ENCODE measurements around the gene TCF4.

TCF4 gene

DNA sequence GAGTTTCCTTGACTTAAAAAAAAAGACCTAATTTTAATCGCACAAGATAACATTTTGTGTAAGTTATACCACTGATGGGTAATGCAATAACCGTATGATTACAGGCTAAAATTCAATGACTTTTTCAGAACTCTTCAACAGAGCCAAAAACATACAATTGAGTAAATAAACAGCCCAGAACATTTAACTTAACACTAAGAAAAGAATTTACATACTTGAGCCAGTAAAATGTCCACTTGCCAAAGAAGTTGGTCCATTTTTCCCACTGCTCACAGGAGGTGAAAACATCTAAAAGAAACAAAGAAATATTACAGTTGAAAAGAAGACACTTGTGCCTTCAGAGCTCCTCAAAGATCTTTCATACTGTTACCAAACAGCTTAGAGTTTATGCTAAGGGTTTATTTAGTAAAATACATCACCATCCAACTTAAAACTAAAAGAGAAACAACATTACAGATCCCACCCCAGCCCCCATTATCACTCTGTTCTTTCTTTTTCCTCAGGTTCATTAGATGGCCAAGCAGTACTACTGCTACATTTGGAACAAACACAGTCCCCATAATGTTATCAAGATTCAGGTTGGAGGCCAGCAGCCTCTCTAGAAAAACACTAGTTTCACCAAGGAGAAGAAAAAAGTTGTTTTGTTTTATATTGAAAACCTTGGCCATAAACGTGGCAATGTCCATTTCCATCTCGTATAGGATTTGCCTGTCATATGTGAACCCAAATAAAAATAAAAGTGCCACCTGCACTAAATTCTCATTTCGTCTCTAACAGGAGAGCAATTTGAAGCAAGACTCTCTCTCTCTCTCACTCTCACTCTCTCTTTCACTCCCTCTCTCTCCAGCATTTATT is 2.7 kb downstream of the TCF4 start:
- no peak for DNase-seq

DNA sequence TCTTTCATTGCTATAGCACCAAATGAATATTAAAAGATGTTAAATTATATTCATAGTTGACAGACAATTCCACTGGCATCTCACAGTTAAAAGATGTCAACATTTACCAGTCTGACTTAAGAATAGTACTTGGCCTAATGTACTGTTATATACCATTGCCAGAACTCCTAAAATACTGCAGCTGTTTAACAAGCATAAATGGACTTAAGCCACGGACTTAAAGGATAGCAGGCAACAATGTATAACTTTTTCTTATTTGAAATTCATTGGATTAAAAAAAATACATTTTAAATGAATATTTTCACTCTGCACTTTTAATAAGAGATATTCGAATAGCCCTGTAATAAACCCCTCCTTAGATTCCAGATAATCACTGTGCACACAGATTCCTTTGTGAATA is 3.8 kb downstream of the TCF4 start:
- no peak for DNase-seq

DNA sequence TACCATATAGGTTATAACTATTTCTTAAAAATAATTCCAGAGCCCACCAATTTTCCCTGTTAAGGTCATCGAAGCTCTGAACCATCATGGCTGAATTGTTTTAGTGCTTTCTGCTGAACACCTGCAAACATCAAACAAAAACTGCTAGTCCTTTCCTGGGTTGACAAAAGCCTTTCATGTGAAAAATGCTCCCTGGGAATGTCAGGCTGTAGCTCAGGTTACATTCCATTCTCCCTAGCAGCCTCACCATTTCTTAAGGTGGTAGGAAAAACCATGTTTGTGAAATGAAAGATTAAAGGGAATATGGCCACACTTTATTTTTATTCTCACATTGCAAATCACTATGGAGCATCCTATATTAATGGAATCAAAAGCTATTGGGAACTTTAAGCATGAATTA is 5.7 kb downstream of the TCF4 start:
- DNase-seq = no peak

DNA sequence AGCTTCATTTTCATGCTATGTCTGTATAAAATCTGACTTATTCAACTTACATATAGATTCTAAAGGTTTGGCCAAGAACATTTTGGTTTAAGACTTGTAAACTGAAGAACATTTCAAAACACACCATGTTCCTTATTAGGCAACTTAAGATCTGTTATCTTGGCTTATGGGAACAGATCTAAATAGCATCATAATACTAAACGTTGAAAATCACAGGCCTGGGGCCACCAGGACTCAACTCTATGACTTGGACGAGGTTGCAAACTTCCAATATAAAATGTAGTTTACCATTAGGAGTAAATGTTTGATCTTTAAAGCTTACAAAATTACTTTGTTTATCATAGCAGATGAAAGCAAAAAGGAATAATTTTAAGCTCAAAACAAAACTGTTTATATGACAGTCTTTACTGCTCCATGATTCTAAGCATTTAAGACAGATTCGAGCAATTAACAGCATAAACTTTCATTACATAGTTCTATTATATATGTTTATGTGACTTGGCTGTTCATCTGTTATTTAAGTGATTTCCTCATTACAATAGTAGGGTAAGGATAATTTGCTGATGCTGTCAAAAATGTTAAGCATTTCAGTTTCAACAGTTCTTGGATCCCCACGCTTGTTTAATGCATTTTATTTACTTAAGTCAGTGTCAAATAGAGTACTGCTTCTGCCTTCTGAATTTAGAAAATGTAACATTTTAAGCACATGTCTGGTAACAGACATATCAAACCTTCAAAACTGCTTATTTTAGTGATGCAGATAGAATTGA is 8.3 kb downstream of the TCF4 start:
- DNase-seq = no peak

DNA sequence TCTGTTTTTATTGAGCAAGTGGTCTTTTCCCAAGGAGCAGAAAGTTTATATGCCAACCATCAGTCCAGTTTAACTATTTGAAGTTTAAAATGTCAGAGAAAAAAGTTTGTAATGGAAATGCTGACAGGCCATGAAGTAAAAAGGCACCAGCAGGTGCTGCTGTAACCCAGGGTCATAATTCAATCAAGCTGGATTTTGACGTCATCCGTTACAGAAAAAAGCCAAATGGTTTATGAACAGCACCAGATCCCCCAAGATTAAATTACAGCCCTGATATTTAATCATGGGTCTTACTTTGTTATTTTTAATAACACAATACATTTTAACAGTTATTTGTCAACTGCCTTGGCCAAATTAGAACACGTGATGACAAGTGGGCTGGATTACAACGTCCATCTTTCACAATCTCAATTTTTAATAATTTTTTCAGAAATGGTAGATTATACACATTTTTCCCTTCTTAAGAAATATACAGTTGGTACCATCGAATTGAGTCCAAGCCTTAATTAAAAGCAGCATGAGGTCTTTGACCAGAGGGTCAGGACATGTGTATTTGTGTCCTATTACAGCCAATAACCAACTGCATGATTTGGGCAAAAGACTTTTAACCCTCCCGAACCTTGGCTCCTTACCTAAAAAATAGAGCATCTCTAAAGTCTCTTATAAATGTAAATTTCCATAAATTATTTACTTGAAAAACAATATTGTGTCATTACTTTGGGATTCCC is 10.0 kb downstream of the TCF4 start:
- DNase-seq = no peak

DNA sequence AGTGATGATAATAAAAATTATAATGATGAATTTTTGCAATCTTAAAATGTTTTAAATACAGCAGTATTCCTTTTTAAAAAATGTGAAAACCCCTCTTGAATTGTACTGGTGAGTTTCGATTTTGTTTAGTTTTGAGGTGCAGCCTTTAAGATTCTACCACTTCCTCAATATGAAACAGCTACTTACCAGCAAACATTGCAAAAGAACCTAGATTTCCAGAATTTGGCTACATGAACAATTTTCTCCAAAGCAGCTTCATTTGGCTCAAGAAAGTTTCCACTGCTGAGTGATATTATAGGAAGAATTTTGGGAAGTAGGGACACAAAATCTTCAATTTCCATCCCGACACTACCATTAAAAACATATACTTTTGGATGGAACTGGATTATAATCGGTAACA is 12.0 kb downstream of the TCF4 start:
- no peak for DNase-seq

DNA sequence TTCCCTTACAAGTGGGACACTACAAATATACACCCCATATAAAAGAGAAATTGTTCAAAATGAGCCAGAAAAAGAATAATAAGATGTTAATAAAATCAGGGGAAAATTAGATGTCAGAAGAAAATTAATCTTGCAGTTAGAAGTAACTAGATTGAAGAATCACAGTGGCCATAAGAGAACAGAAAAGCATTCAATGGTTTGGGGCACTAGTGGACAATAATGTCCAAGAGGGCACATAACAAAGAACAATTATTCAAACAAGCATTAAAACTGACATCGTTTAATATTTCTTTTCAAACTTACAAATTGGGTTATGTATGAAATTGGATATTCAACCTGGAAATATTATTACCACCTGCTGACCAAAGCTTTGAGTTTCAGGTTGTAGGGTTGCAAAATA is 12.9 kb downstream of the TCF4 start:
- no peak for DNase-seq

DNA sequence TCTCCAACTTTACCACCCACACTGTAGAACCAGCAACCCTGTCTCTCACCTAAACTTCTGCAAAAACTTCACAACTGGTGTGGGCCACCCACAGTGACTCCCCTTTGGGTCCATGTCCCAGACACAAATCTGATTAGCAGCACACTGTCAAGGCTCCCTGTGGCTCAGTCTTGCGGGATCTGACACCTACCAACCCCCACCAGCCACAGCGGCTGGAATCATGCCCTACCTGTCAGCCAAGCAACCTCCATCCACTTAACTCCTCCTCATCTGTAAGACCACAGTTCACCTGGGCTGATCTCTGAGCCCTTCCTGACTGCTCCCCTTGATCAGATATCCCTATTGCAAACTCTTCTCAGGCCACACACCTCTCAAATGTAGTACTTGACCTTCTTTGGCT is 14.6 kb downstream of the TCF4 start:
- DNase-seq = no peak

DNA sequence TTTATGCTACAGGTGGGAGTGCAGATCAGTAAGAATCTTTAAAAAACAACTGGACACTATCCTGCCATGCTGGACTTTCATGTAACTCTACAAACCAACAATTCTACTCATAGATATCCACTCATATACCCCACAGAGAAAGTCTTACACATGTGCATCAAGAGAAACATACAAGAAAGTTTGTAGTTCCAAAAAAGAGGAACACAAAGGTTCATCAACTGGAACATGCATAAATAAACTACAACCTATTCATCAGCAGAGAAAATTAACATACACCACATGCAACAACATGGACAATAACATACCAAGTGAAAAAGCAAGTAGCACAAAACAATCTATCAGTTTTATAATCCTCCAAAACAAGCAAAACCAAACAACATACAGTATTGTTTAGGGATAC is 17.0 kb downstream of the TCF4 start:
- no peak for DNase-seq

DNA sequence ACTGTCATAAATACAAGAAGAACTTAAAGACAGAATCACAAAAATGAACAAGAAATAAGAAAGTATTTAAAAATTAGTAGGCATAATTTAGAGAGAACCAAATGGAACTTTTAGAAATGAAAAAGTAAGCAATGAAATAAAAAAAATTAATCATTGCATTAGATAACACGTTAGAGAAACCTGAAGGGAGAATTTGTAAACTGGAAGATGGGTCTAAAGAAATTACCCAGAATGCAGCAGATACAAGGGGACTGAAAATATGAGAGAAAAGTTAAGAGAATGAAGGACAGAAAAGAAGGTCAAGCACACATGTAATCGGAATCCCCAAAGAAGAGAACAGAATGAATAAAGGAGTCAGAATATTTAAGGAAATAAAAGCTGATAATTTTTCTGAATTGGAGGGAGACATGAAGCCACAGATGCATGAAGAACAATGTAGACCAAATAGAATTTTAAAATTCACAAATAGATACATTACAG is 21.5 kb downstream of the TCF4 start:
- DNase-seq = no peak

DNA sequence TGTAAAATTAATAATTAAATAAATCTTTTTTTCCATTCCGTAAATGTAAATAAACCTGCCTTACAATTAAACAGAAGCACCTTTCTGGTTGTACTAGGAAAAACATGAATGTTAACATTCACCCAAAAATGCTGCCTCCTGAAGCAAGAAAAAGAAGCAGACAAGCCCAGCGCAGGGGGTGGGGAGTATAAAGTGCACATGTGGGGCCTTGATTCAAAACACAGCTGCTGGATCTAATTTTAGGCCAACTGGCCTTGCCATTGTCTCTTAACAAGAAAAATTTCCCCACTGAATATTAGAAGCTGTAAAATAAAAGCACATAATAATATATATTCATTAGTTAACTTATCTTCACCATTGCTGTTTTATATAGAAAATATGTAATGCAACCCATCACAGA is 28.3 kb downstream of the TCF4 start:
- DNase-seq = no peak

DNA sequence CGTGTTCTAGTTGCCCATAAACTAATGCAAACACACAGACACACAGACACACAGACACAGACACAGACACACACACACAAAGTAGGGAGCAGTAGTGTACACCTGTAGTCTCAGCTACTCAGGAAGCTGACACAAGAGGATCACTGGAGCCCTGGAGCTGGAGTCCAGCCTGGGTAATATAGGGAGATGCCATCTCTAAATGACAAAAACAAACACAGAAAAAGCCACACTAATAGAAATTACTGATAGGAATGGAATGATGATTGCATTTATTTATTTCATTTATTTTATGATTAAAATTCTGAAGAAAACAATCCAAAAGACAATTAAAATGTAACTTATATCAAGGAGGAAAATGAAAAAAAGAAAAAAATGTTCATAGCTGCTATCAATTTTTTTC is 30.8 kb downstream of the TCF4 start:
- DNase-seq = no peak

DNA sequence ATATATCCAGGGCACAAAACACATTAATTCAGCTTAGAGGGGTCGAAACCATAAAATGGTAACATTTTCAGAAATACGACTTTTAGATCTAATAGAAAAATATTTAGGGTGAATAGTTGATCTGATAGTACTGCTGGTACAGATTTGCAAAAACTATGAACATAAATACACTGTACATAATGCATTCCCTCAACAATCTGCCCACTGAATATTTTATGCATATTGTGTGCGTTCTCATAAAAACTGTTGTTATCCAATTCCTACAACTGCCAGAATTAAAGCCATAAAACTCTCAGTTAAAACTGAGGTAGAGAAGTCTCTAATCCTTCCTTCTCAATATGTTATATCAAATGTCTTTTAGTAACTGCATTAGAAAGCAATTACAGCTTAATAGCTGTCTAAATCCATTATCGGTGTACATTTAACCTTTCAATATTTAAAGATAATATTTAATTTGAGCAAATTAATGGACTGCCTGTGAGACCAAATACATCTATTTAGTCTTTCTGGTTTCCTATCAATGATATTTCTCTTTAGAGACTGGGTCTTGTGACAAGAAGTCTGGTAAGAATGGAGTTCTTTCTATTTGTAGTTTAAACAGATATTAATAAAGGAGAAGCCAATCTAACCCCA is 32.5 kb downstream of the TCF4 start:
- DNase-seq = no peak

DNA sequence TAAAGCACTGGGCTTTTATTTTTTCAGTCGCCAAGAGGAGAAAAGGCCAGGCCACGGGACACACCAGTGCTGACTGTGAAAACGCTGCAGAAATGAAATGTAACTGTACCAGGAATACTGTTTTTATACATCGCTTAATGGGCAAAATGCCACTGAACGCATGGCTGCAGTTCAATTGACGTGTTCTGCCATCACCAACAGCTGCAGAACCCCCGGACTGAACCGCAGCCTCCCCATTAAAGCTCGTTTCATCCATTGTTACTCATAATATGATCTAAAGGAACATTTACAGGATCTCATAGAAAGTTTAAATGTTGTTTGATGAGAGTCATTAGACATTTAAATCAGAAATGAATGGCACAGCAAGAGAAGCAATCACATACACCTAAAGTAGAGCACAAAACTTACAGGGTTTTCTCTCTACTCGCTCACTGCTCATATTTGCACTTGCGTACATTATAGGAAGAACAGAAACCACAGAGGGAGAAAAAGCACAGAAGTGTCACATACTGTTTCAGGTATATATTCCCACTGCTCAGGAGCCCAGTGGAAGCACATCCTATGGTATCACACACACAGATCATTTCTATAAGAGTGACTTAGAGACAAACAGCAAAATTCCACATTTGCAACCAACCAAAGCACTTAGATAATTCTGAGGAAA is 35.3 kb downstream of the TCF4 start:
- DNase-seq = no peak

DNA sequence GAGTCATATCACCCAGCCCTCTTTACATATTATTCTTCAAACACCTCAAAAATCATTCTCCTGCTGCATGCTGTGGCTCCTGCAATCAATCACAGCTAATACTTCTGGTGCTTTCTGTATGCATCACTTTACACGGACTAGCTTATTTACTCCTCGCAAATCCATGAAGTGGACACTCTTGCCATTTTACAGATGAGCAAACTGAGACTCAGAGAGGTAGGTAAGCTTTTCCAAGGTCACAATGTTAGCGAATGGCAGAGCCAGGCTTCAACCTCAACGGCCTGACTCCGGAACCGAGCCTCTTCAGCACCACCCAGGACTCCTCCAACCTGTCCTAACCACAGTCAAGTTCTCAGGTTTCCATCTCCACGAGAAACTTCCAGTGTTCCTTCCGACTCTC is 36.8 kb downstream of the TCF4 start:
- no peak for DNase-seq

DNA sequence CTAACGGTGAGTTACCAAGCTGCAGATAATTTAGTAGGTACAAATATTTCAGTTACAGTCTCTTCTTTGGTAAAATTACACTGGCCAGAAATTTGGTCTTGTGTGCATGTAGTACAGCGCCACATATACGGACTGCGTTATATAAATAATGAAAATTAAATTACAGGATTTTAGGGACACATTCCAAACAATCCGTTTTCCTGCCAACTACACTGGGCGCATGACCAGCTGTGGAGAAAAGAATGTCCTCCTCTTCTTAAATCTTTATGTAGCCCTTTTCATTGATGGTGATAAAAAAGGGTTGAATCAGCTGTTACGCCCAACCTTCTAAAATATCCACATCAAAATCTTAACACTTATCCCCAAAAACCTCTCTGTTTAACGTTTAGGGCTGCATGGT is 37.5 kb downstream of the TCF4 start:
- DNase-seq = no peak

DNA sequence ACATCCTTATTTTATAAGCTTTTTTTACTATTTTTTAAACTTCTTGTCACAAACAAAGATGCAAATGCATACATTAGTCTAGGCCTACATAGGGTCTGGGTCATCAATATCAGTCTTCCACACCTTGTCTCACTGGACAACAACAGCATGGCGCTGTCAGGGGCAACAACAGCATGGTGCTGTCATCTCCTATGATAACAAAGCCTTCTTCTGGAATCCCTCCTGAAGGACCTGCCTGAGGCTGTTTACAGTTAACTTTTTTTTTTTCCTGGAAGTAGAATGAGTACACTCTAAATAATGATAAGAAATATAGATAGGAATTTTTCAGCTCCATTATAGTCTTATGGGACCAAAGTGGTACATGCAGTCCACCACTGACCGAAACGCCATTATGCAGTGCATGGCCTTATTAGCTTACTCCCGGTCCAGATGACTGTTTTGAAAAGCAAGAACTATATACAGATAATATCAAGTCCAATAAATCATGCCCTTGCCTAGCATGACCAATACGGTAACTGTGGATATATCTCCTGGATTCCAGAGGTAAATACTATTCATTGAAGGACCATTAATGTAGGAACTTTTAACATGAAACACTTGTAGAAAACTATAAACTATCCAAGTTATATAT is 38.4 kb downstream of the TCF4 start:
- no peak for DNase-seq

DNA sequence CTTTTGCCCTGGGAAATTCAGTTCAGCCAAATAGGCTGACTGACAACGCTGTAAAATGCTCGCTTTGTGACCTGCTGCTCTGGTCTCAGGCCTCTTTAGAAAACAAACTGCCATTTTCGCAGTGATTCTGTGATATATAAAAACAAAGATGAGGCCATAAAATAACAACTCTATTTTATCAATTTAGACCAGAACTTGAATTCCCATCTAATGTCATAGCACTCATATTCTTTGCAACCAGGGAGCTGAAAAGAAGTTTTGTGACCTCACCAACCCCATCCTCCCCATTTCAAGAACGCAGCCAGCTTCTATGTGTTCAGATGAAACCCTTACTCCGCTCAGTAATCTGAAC is 40.3 kb downstream of the TCF4 start:
- no peak for DNase-seq

DNA sequence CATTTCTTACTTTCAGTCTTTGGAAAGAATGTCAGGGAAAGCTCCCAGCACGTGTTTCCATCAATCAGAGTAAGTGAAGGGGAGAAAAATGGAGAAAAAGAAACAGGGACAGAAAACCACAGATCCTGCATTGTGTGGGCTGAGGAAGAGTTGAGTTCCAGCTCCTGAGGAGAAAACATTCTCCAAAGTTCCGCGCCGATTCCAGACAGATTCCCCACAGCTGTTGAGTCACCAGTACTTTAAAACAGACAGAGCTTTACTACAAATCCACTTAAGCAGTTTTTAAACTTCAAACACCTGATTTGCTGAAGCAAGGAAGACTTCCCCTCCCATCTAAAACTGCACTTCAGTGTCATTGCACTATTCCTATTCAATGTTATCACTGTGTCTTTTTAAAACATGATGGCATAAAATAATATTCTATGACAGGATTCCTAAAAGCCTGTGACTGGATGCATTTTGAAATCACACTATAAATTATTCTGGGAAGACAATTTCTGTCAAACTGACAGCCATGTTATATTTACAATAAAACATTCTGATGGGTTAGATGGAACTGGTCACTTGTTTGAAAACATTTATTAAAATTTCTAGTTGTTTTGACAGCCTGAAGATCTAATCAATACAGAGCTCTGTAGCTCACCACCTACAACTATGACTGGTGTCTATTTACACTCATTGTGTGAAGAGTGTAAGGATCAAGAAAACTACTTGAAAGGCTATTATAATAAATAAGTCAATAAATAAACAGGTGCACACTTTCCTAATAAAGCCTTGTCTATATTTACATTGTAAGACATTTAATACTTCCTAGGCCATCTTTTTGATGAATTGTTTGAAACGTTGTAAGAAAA is 40.9 kb downstream of the TCF4 start:
- no peak for DNase-seq

DNA sequence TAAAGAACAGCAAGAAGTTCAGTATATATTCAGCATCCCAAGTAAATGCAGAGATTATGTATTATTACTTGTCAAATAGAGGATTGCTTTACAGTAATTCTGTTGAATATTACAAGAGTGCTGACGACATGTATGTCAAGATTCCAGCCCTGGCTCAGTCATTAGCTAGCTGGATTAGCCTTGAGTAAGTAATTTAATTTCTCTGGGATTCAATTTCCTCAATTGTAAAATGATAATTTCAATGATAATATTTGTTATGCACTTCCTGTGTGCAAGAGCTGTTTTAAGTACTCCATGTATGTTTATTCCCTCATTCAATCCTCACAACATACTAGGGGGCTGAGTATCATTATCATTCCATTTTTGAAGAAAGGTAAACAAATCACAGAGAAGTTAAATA is 44.0 kb downstream of the TCF4 start:
- no peak for DNase-seq

DNA sequence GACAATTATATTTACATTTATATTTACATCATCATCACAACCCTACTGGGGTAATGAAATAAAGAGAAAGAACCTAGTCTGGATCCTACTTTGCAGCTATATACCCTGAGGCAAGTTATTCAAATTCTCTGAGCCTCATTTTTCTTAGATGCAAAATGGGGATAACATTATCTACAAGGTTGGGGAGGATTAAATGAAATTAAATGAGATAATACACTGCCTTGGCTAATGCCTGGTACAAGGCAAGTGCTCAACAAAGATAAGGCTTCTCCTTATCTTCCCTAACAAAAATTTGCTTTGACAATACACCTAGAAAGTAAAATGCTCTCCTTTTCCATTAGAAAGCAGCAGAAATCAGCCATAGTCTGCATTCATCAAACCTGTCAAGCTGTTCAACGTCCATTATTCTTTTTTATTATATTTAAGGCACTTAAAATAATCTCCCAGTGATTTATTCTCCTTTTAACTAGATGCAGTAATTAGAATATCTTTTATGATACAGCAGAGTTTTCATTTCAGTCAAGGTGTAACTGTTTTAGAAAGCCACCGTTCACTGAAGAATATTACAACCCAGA is 44.8 kb downstream of the TCF4 start:
- DNase-seq = no peak
